GM23248 (cell line): ENCODE measurements around the gene PSD4. TPM values are rescaled to one million over a fixed set of nuclear protein-coding genes. Genes with fewer than 3 reads are reported as not detected.

ENCODE experiments used
- DNase-seq: peaks from one replicate; pipeline ENCODE4 v3.0.0-alpha.2; 2015
- H2AFZ ChIP-seq: fragments of 200-600 bp; sonication (generic); 2 replicates; pipeline ENCODE4 v1.6.1; 2016; ENCODE audit warnings: antibody characterized with exemption
- H3F3A ChIP-seq: fragments of 200-600 bp; sonication (generic); 2 replicates; pipeline ENCODE4 v1.6.1; 2016; ENCODE audit warnings: mild to moderate bottlenecking, antibody characterized with exemption, mixed run types; ENCODE audit not compliant: insufficient read depth
- H3K27ac ChIP-seq: fragments of 200-600 bp; sonication (generic); 2 replicates; pipeline ENCODE4 v1.5.1; 2016; ENCODE audit warnings: mild to moderate bottlenecking
- H3K27me3 ChIP-seq: fragments of 200-600 bp; sonication (generic); replicated peaks from 2 replicates; pipeline ENCODE4 v1.6.1; 2016; ENCODE audit warnings: mild to moderate bottlenecking; ENCODE audit not compliant: insufficient read depth
- H3K36me3 ChIP-seq: fragments of 200-600 bp; sonication (generic); 2 replicates; pipeline ENCODE4 v1.6.1; 2016; ENCODE audit warnings: low read depth, mild to moderate bottlenecking
- H3K4me1 ChIP-seq: fragments of 200-600 bp; sonication (generic); 2 replicates; pipeline ENCODE4 v1.6.1; 2016; ENCODE audit warnings: mild to moderate bottlenecking; ENCODE audit not compliant: insufficient read depth
- H3K4me2 ChIP-seq: fragments of 200-600 bp; sonication (generic); one replicate; pipeline ENCODE4 v1.6.1; 2016; ENCODE audit warnings: mild to moderate bottlenecking; ENCODE audit not compliant: unreplicated experiment
- H3K4me3 ChIP-seq: fragments of 200-600 bp; sonication (generic); 2 replicates; pipeline ENCODE4 v1.5.1; 2016; ENCODE audit warnings: mild to moderate bottlenecking
- H3K79me2 ChIP-seq: fragments of 200-600 bp; sonication (generic); 2 replicates; pipeline ENCODE4 v1.6.1; 2016; ENCODE audit warnings: mild to moderate bottlenecking; ENCODE audit not compliant: insufficient read depth
- H3K9ac ChIP-seq: fragments of 200-600 bp; sonication (generic); 2 replicates; pipeline ENCODE4 v1.6.1; 2016; ENCODE audit warnings: mild to moderate bottlenecking
- H3K9me2 ChIP-seq: fragments of 200-600 bp; sonication (generic); 2 replicates; pipeline ENCODE4 v1.6.1; 2016; ENCODE audit warnings: mixed run types, mild to moderate bottlenecking, moderate library complexity; ENCODE audit not compliant: insufficient read depth
- H3K9me3 ChIP-seq: fragments of 200-600 bp; sonication (generic); one replicate; pipeline ENCODE4 v1.6.1; 2017; ENCODE audit warnings: low read depth
- H4K20me1 ChIP-seq: fragments of 200-600 bp; sonication (generic); 2 replicates; pipeline ENCODE4 v1.6.0; 2016; ENCODE audit not compliant: insufficient read depth
- EZH2 ChIP-seq: fragments of 200-600 bp; sonication (generic); IDR thresholded peaks from 2 replicates; pipeline ENCODE4 v1.6.1; 2018; ENCODE audit warnings: antibody characterized with exemption, mild to moderate bottlenecking; ENCODE audit not compliant: insufficient read depth, poor library complexity, severe bottlenecking
- EZH2phosphoT487 ChIP-seq: fragments of 200-600 bp; sonication (generic); IDR thresholded peaks from 2 replicates; pipeline ENCODE4 v1.6.1; 2018; ENCODE audit warnings: antibody characterized with exemption, moderate library complexity, mild to moderate bottlenecking, low read depth; ENCODE audit not compliant: insufficient read depth
- WGBS, 2 experiments: methylation state at CpG; one replicate each; pipeline ENCODE4 v1.1.6; 2015 to 2017; ENCODE audit warnings: low lambda C conversion rate in 2 of 2, low coverage in 1 of 2; ENCODE audit errors: missing lambda C conversion rate in 2 of 2; 5-methylcytosine and 5-hydroxymethylcytosine counted together
- in situ Hi-C: fragments of 300-500 bp; cut with MboI; formaldehyde crosslinking; loops from 2 replicates; pipeline ENCODE4 v1.15.0; 2020
- polyA plus RNA-seq: library from polyadenylated mRNA; unstranded; fragments of >200 nt; fragmentation: Nextera tagmentation; extraction: Ambion mirVana; gene quantifications from 2 replicates; pipeline ENCODE4 v1.2.1, GENCODE V29; 2016
- total RNA-seq: library from RNA; depleted of rRNA; stranded (reverse); fragments of >200 nt; shearing (Covaris generic); gene quantifications from 2 replicates; pipeline ENCODE4 v1.2.3, GENCODE V29; 2014; rRNA removed

The PSD4 gene
- total and polyA plus RNA-seq, 2 experiments from 2014 or later = 1.1 to 6.1 TPM

DNA sequence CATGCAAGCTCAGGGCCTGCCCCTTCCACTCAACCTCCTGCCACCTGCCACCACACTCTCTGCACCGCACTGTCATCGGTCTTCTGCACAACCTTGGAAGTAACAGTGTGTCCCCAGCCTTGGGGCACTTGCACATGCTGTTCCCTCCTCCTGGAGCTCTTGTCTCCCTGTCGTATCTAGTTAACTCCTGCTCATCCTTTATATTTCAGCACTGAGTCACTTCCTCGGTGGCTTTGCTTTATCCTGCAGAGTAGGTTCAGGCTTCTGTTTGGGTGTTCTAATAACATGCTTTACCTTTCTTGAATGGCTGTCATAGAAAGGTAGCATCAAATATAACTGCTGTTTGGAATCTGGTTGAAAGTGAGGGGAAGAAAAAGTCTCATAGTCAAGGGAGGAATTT lies 79.7 kb downstream of the PSD4 start:
- no peak for DNase-seq
- Histone ChIP-seq H3F3A (no peaks in the 10 kb centered on the region), H3K9ac (no peak overlapping the region), H4K20me1 (no peaks in the 10 kb centered on the region), H3K9me2 (no peaks in the 10 kb centered on the region), H2AFZ (no peak overlapping the region), H3K36me3 (no peaks in the 10 kb centered on the region), H3K4me3 (no peak overlapping the region), H3K4me2 (no peak overlapping the region), H3K27ac (no peak overlapping the region), H3K4me1 (peaks cover 27% of the 10 kb centered on the region), H3K79me2 (peaks cover 22% of the 10 kb centered on the region; the same call in 1 of the 2 replicates), H3K27me3 (no peaks in the 10 kb centered on the region), H3K9me3 (no peaks in the 10 kb centered on the region)
- in situ Hi-C loops = loop anchor here (25.0 kb wide), 1 partner anchor 109 kb away; no protein-coding TSS in a partner anchor
- WGBS, 2 experiments = 69 to 72% methylated on average over 4 of the region's 4 CpGs
- no peak for TF ChIP-seq EZH2phosphoT487
- TF ChIP-seq EZH2 = no peak

DNA sequence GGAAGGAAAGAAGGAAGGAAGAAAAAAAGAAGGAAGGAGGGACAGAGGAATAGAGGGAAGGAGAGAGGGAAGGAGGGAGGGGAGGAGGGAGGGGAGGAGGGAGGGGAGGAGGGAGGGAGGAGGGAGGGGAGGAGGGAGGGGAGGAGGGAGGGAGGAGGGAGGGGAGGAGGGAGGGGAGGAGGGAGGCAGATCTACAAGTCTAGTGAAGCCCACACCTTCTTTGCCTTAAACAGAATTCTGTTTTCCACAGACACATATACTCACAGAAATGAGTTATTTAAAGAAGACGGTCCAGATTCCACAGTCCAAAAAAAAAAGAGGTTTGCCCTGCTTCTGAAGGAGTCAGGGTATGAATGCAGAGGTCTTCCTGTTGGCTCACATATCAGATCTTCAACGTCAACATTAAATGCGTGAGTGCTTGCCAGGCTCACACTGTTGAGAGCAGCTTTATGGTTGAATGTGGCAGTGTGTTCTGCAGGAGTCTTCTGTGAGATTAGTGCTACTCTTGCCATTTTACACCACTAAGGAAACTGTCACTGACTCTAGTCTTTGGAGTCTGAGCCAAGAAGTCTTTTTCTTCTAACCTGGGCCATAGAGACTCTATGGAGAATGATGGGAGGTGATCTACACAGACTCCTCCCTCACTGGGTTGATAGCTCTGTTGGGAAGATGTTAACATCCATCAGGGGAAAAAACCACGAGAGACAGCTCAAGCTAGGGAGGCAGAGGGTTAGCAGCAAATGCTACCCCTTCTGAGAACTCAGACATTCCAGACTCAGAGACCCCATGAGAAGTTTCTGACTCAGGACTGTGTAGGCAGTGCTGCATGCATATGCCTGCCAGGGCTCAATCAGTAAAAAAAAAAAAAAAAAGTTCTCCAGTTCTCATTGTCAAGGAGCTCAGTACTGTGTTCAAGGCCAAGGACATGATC lies 81.6 kb downstream of the PSD4 start:
- Histone ChIP-seq H3K9ac (no peak overlapping the region), H3K9me3 (no peaks in the 10 kb centered on the region), H3F3A (no peaks in the 10 kb centered on the region), H3K27ac (peak overlapping the region; percentile 6; the same call in 1 of the 2 replicates), H3K36me3 (no peaks in the 10 kb centered on the region; the same call in 1 of the 2 replicates), H4K20me1 (no peaks in the 10 kb centered on the region), H2AFZ (no peak overlapping the region), H3K9me2 (no peaks in the 10 kb centered on the region), H3K4me3 (no peak overlapping the region), H3K27me3 (no peaks in the 10 kb centered on the region), H3K79me2 (peaks cover 11% of the 10 kb centered on the region; the same call in 1 of the 2 replicates), H3K4me1 (peaks cover 22% of the 10 kb centered on the region), H3K4me2 (no peak overlapping the region)
- TF ChIP-seq EZH2phosphoT487 (no peak), EZH2 (no peak)
- 67 to 68% methylated on average over 4 of the region's 4 CpGs for WGBS, 2 experiments
- in situ Hi-C loops = loop anchor here (25.0 kb wide), 1 partner anchor 107 kb away; no protein-coding TSS in a partner anchor
- no peak for DNase-seq

DNA sequence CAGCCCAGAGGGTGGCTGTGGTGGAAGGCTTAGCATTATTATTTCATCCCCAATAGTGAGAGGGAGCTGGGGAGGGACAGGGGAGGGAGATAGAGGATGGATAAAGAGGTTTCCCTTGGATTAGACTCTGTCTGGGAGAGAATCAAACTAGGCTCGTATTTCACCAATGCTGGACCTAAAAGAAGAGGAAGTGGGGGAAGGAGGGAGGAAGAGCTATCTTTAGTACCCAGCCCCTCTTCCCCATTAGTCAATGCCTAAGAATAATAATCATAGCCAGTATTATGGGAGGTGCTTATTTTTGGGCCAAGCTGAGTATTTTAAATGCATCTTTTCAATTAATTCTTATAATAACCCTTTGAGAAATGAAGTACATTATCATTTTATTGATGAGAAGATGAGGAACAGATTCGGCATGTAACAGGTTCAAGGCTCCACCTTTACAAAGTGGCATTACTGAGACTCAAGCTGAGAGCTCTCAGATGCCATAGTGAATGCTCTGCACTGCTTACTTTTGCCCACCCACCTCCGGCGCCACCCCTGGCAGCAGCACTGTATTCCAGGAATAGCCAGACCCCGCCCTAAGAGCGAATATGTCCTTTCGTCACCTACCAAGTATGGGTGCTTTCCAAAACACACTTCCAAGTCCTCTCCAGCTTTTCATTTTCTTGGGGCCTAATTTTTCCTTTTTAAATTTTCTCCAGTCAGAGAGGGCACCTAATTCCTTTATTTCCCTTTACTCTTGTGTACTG lies 83.9 kb downstream of the PSD4 start:
- Histone ChIP-seq H3K9me2 (no peaks in the 10 kb centered on the region), H3K27me3 (no peaks in the 10 kb centered on the region), H3K9me3 (no peaks in the 10 kb centered on the region), H2AFZ (no peak overlapping the region), H3K79me2 (no peaks in the 10 kb centered on the region), H3K36me3 (no peaks in the 10 kb centered on the region; the same call in 1 of the 2 replicates), H3K4me3 (no peak overlapping the region), H3K9ac (no peak overlapping the region), H3F3A (no peaks in the 10 kb centered on the region), H4K20me1 (no peaks in the 10 kb centered on the region), H3K27ac (no peak overlapping the region), H3K4me1 (peaks cover 17% of the 10 kb centered on the region), H3K4me2 (no peak overlapping the region)
- DNase-seq = no peak
- in situ Hi-C loops = loop anchor here (25.0 kb wide), 1 partner anchor 105 kb away; no protein-coding TSS in a partner anchor
- WGBS, 2 experiments = 73 to 79% methylated on average over 7 of the region's 7 CpGs
- TF ChIP-seq EZH2phosphoT487 (no peak), EZH2 (no peak)

DNA sequence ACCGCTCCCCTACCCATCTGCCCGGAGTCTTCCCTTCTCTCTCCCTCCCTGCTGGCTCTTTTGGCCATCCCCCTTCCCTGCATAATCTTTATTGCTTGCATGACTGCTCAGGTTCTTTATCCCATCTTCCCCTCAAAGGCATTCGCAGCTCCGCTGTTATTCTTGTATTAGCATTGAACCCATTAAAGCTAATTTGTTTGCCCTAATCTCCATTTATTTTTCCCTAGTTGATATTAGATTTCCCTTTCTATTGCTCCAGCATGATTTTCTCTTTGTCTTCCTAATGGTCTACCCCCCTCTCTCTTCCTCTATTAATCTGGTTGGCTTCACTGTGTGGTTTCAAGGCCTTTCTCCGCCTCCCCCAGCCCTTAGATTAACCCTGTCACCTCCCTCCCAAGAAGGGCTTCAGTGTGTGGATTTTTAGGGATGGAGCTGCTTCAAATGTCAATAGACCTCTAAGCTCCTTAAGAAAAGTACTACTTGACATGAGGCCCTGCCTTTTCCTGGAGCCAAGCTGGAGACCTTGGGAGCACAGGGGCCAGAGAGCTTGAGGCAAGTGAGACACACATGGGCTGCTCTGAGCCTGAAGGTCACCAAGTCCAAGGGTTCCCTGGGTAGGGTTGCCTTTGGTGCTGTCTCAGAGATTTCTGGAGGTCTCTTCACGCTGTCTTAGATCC lies 84.8 kb downstream of the PSD4 start:
- H3K9me2 ChIP-seq = no peaks in the 10 kb centered on the region
- H3K79me2 ChIP-seq = no peaks in the 10 kb centered on the region
- 87 to 91% methylated on average over 6 of the region's 6 CpGs for WGBS, 2 experiments
- H3K27ac ChIP-seq = no peak overlapping the region
- in situ Hi-C loops = loop anchor here (25.0 kb wide), 1 partner anchor 104 kb away; no protein-coding TSS in a partner anchor
- no peaks in the 10 kb centered on the region for H4K20me1 ChIP-seq
- no peaks in the 10 kb centered on the region for H3K9me3 ChIP-seq
- no peak overlapping the region for H2AFZ ChIP-seq
- H3K27me3 ChIP-seq = no peaks in the 10 kb centered on the region
- no peak overlapping the region for H3K4me2 ChIP-seq
- peaks cover 6% of the 10 kb centered on the region; the same call in 1 of the 2 replicates for H3K36me3 ChIP-seq
- peaks cover 17% of the 10 kb centered on the region for H3K4me1 ChIP-seq
- H3K9ac ChIP-seq = no peak overlapping the region
- no peak overlapping the region for H3K4me3 ChIP-seq
- H3F3A ChIP-seq = no peaks in the 10 kb centered on the region
- DNase-seq = no peak
- TF ChIP-seq EZH2 (no peak), EZH2phosphoT487 (no peak)

Other genes with a start within 250 kb of the PSD4 start
- not detected in 2 replicates for gene IL36G, start 196.0 kb upstream of the PSD4 start, total RNA-seq
- gene IL36G, start 196.0 kb upstream of the PSD4 start, polyA plus RNA-seq = not detected in 2 replicates
- not detected in 2 replicates for gene IL36A, start 168.5 kb upstream of the PSD4 start, total RNA-seq
- not detected in 2 replicates for gene IL36A, start 168.5 kb upstream of the PSD4 start, polyA plus RNA-seq
- gene IL36B, start 121.1 kb upstream of the PSD4 start, total RNA-seq = not detected in 2 replicates
- not detected in 2 replicates for gene IL36B, start 121.1 kb upstream of the PSD4 start, polyA plus RNA-seq
- not detected in 2 replicates for gene IL36RN, start 114.8 kb upstream of the PSD4 start, total RNA-seq
- not detected in 2 replicates for gene IL36RN, start 114.8 kb upstream of the PSD4 start, polyA plus RNA-seq
- gene IL1F10, start 106.0 kb upstream of the PSD4 start, total RNA-seq = not detected in 2 replicates
- gene IL1F10, start 106.0 kb upstream of the PSD4 start, polyA plus RNA-seq = not detected in 2 replicates
- 2.4 TPM in 1 of 2 replicates, not detected in the other for gene IL1RN, start 46.4 kb upstream of the PSD4 start, total RNA-seq
- gene IL1RN, start 46.4 kb upstream of the PSD4 start, polyA plus RNA-seq = 0.14 TPM in 1 of 2 replicates, not detected in the other
- gene PAX8, start 105.0 kb downstream of the PSD4 start, total RNA-seq = 2.1 and 5.8 TPM in 2 replicates
- gene PAX8, start 105.0 kb downstream of the PSD4 start, polyA plus RNA-seq = 13.1 and 20.4 TPM in 2 replicates